IMR-90 (cell line): ENCODE results near the gene GIT2. TPM values are rescaled to one million over a fixed set of nuclear protein-coding genes. Genes with fewer than 3 reads are reported as not detected.

Source experiments
- ATAC-seq: fragments of 200-7000 bp; cut with Tn5 transposase; 2 replicates; pipeline ENCODE4 v1.9.1; 2020; ENCODE audit warnings: low read depth, mild to moderate bottlenecking, moderate library complexity
- BruUV-seq: library from RNA; stranded (reverse); fragments of 400-500 nt; replicated peaks from 2 replicates; lab custom pipeline; 2021; lab: Mats Ljungman, UMichigan
- CTCF ChIA-PET: fragments of 300-600 bp; formaldehyde crosslinking; extraction: SDS; loops from one replicate; lab custom pipeline; 2021; ENCODE audit warnings: antibody characterized with exemption; lab: Yijun Ruan, JAX
- POLR2A ChIA-PET: fragments of 300-600 bp; sonication (Branson Sonifier 250); formaldehyde crosslinking; loops from one replicate; lab custom pipeline; 2022; ENCODE audit warnings: antibody characterized with exemption; ENCODE audit not compliant: unreplicated experiment; lab: Charles Lee
- DNase-seq: peaks from one replicate; pipeline ENCODE4 v3.0.0; 2013
- H2AFZ ChIP-seq: replicated peaks from 2 replicates; pipeline ENCODE3; 2013; ENCODE audit warnings: low read length, mild to moderate bottlenecking; ENCODE audit not compliant: poor library complexity
- H2AK5ac ChIP-seq: 2 replicates; pipeline ENCODE4 v1.6.1; 2013; ENCODE audit warnings: low read depth, low read length, inconsistent platforms
- H2AK9ac ChIP-seq: replicated peaks from 2 replicates; pipeline ENCODE3; 2013; ENCODE audit warnings: mild to moderate bottlenecking, low read depth, low read length, moderate library complexity; ENCODE audit not compliant: poor library complexity
- H2BK120ac ChIP-seq: 2 replicates; pipeline ENCODE4 v1.6.1; 2013; ENCODE audit warnings: low read depth, low read length, inconsistent platforms
- H2BK15ac ChIP-seq: 3 replicates; pipeline ENCODE4 v1.6.1; 2013; ENCODE audit warnings: low read depth, low read length, inconsistent platforms
- H2BK20ac ChIP-seq: 2 replicates; pipeline ENCODE4 v1.6.1; 2013; ENCODE audit warnings: low read depth, mild to moderate bottlenecking, inconsistent platforms, low read length, moderate library complexity
- H2BK5ac ChIP-seq: 2 replicates; pipeline ENCODE4 v1.6.1; 2013; ENCODE audit warnings: mild to moderate bottlenecking, low read depth, low read length, inconsistent platforms; ENCODE audit not compliant: poor library complexity, severe bottlenecking
- H3K14ac ChIP-seq: replicated peaks from 2 replicates; pipeline ENCODE4 v1.6.1; 2013; ENCODE audit warnings: low read depth, low read length, inconsistent platforms
- H3K18ac ChIP-seq: 2 replicates; pipeline ENCODE4 v1.6.1; 2013; ENCODE audit warnings: low read depth, low read length, control low read depth
- H3K23ac ChIP-seq: 2 replicates; pipeline ENCODE4 v1.6.1; 2013; ENCODE audit warnings: low read depth, low read length, inconsistent platforms
- H3K27ac ChIP-seq: 2 replicates; pipeline ENCODE4 v1.5.1; 2013; ENCODE audit warnings: mild to moderate bottlenecking, control low read depth, low read length; ENCODE audit not compliant: insufficient read depth
- H3K27me3 ChIP-seq: 2 replicates; pipeline ENCODE4 v1.6.1; 2013; ENCODE audit warnings: low read length; ENCODE audit not compliant: control insufficient read depth, insufficient read depth
- H3K36me3 ChIP-seq: 2 replicates; pipeline ENCODE4 v1.6.1; 2013; ENCODE audit warnings: low read length, mixed read lengths; ENCODE audit not compliant: control insufficient read depth, insufficient read depth
- H3K4ac ChIP-seq: 2 replicates; pipeline ENCODE4 v1.6.1; 2013; ENCODE audit warnings: low read depth, low read length, inconsistent platforms
- H3K4me1 ChIP-seq: 2 replicates; pipeline ENCODE4 v1.6.1; 2013; ENCODE audit warnings: low read length, mixed read lengths; ENCODE audit not compliant: control insufficient read depth, insufficient read depth
- H3K4me2 ChIP-seq: 2 replicates; pipeline ENCODE4 v1.6.1; 2013; ENCODE audit warnings: low read depth, mild to moderate bottlenecking, control low read depth, low read length, moderate library complexity
- H3K4me3 ChIP-seq: 2 replicates; pipeline ENCODE4 v1.5.1; 2013; ENCODE audit warnings: low read depth, mild to moderate bottlenecking, control low read depth, low read length, moderate library complexity; ENCODE audit not compliant: insufficient read depth
- H3K56ac ChIP-seq: 2 replicates; pipeline ENCODE4 v1.6.1; 2013; ENCODE audit warnings: low read length, inconsistent platforms; ENCODE audit not compliant: insufficient read depth; ENCODE audit errors: extremely low read depth
- H3K79me1 ChIP-seq, 2 experiments: 2 replicates each; pipeline ENCODE4 v1.6.1; 2013; ENCODE audit warnings: low read length in 2 of 2, inconsistent platforms in 1 of 2, low read depth in 1 of 2
- H3K9ac ChIP-seq: 2 replicates; pipeline ENCODE4 v1.6.1; 2013; ENCODE audit warnings: low read depth, low read length, control low read depth
- H3K9me1 ChIP-seq: 2 replicates; pipeline ENCODE4 v1.6.1; 2013; ENCODE audit warnings: low read length, inconsistent platforms; ENCODE audit not compliant: insufficient read depth
- H3K9me3 ChIP-seq: 2 replicates; pipeline ENCODE4 v1.6.1; 2013; ENCODE audit warnings: low read length; ENCODE audit not compliant: control insufficient read depth, insufficient read depth
- H4K20me1 ChIP-seq: 2 replicates; pipeline ENCODE4 v1.6.1; 2013; ENCODE audit warnings: low read length, inconsistent platforms; ENCODE audit not compliant: insufficient read depth
- H4K5ac ChIP-seq: 2 replicates; pipeline ENCODE4 v1.6.1; 2013; ENCODE audit warnings: mild to moderate bottlenecking, low read depth, low read length, control low read depth
- H4K8ac ChIP-seq, 2 experiments: 2 replicates each; pipeline ENCODE4 v1.6.1; 2013; ENCODE audit warnings: low read depth in 2 of 2, low read length in 2 of 2, control low read depth in 1 of 2, inconsistent platforms in 1 of 2
- H4K91ac ChIP-seq: 2 replicates; pipeline ENCODE4 v1.6.1; 2013; ENCODE audit warnings: low read depth, low read length, inconsistent platforms; ENCODE audit not compliant: insufficient read depth
- BHLHE40 ChIP-seq: fragments of 150-350 bp; IDR thresholded peaks from 2 replicates; pipeline ENCODE4 v1.6.1; 2016; ENCODE audit warnings: mild to moderate bottlenecking, low read depth, low read length
- CEBPB ChIP-seq: IDR thresholded peaks from 2 replicates; pipeline ENCODE4 v1.6.1; 2012; ENCODE audit warnings: low read depth, low read length, improper control_type of control experiment
- CHD1 ChIP-seq: IDR thresholded peaks from 2 replicates; pipeline ENCODE4 v1.6.1; 2012; ENCODE audit warnings: low read depth, low read length, improper control_type of control experiment
- FOS ChIP-seq: fragments of 150-350 bp; IDR thresholded peaks from 2 replicates; pipeline ENCODE4 v1.6.1; 2016; ENCODE audit warnings: low read depth, low read length
- MAFK ChIP-seq: IDR thresholded peaks from 2 replicates; pipeline ENCODE4 v1.6.1; 2012; ENCODE audit warnings: low read depth, low read length, improper control_type of control experiment
- MAZ ChIP-seq: IDR thresholded peaks from 2 replicates; pipeline ENCODE4 v1.6.1; 2012; ENCODE audit warnings: low read depth, mild to moderate bottlenecking, low read length, improper control_type of control experiment, moderate library complexity, borderline replicate concordance
- NFE2L2 ChIP-seq: fragments of 150-350 bp; IDR thresholded peaks from 2 replicates; pipeline ENCODE4 v1.6.1; 2016; ENCODE audit warnings: low read depth, mild to moderate bottlenecking, low read length
- POLR2A ChIP-seq: IDR thresholded peaks from 2 replicates; pipeline ENCODE4 v1.6.1; 2012; ENCODE audit warnings: mild to moderate bottlenecking, low read depth, low read length
- RAD21 ChIP-seq: IDR thresholded peaks from 2 replicates; pipeline ENCODE4 v1.6.1; 2012; ENCODE audit warnings: low read length, improper control_type of control experiment
- RFX5 ChIP-seq: IDR thresholded peaks from 2 replicates; pipeline ENCODE4 v1.8.0; 2012; ENCODE audit warnings: low read depth, mild to moderate bottlenecking, low read length, moderate library complexity
- SMC3 ChIP-seq: fragments of 150-350 bp; IDR thresholded peaks from 2 replicates; pipeline ENCODE4 v1.6.1; 2016; ENCODE audit warnings: low read depth, mild to moderate bottlenecking, antibody characterized with exemption, low read length, moderate library complexity
- USF2 ChIP-seq: fragments of 150-350 bp; IDR thresholded peaks from 2 replicates; pipeline ENCODE4 v1.6.1; 2017; ENCODE audit warnings: mild to moderate bottlenecking, antibody characterized with exemption, low read length, low read depth
- WGBS, 2 experiments: methylation state at CpG; one replicate each; pipeline versions ENCODE4 v1.1.5 to v1.1.7; 2013; ENCODE audit warnings: missing lambda C conversion rate in 2 of 2; ENCODE audit not compliant: insufficient read length in 1 of 2; ENCODE audit errors: extremely low coverage in 2 of 2; 5-methylcytosine and 5-hydroxymethylcytosine counted together
- dilution Hi-C: fragments of 300-500 bp; cut with HindIII; formaldehyde crosslinking; loops from one replicate; pipeline ENCODE4 v1.14.3; 2018; ENCODE audit warnings: low sequenced_read_pairs; ENCODE audit not compliant: unreplicated experiment
- in situ Hi-C: fragments of 300-500 bp; cut with MboI; formaldehyde crosslinking; loops from 3 replicates; pipeline ENCODE4 v1.14.3; 2019; ENCODE audit warnings: low sequenced_read_pairs, inconsistent platforms, mixed read lengths
- intact Hi-C: fragments of 100-400 bp; cut with micrococcal nuclease; formaldehyde crosslinking; loops from 2 replicates; pipeline ENCODE4 v1.10.0; 2022
- polyA plus RNA-seq, 3 experiments: library from polyadenylated mRNA; depleted of rRNA; stranded (reverse); fragments of >200 nt; gene quantifications; 2 replicates each; pipeline ENCODE4 v1.2.3, GENCODE V29; 2012; ENCODE audit warnings: low replicate concordance in 1 of 3
- total RNA-seq: library from RNA; depleted of rRNA; stranded (reverse); fragments of >200 nt; gene quantifications from 2 replicates; pipeline ENCODE4 v1.2.3, GENCODE V29; 2012
- TF ChIP-seq, protein P1 (sequence below): conservative IDR thresholded peaks from 2 replicates; pipeline ENCODE4 v1.5.1; 2012; ENCODE audit warnings: mild to moderate bottlenecking, low read depth, low read length, improper control_type of control experiment
- TF ChIP-seq, protein P2 (sequence below): fragments of 150-350 bp; IDR thresholded peaks from 2 replicates; pipeline ENCODE4 v1.6.1; 2016; ENCODE audit warnings: low read depth, mild to moderate bottlenecking, low read length, moderate library complexity, borderline replicate concordance

The GIT2 gene
- total and polyA plus RNA-seq, 2 of the 4 experiments (the other 2 are of a cell fraction): 48.0 to 71.9 TPM

DNA sequence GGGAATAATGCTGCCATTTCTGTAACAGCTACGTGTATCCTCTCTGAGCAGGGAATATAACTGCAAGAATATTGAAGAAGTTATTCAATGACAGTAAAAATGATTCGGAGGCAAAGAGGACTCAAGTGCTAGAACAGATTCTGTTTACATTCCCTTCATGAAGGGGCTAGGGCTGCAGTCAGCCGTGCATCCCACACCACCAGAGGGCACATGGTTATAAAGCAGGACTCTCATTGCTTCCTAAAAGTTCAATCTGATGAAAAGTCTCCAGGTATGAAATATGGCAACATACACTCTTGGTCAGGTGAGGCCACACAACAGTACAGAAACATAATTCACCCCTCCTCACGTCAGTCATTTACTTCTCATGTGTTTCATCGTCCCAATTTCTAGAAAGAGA lies 62.1 kb downstream of the GIT2 start:
- Histone ChIP-seq H3K23ac (no peak overlapping the region), H3K18ac (no peak overlapping the region), H2BK5ac (no peak overlapping the region), H2AFZ (no peak overlapping the region), H3K4ac (no peak overlapping the region), H3K9me1 (peaks cover 6% of the 10 kb centered on the region), H3K27ac (no peak overlapping the region), H2BK15ac (no peak overlapping the region), H3K56ac (no peak overlapping the region), H3K9me3 (no peaks in the 10 kb centered on the region), H3K14ac (no peak overlapping the region), H2AK5ac (no peak overlapping the region; the same call in 1 of the 2 replicates), H4K5ac (no peak overlapping the region), H3K4me3 (no peak overlapping the region), H4K20me1 (no peaks in the 10 kb centered on the region), H2BK20ac (no peak overlapping the region), H3K4me1 (no peaks in the 10 kb centered on the region; the same call in 1 of the 2 replicates), H3K4me2 (no peak overlapping the region), H4K8ac (no peak overlapping the region), H3K36me3 (peaks cover 54% of the 10 kb centered on the region), H3K9ac (no peak overlapping the region), H3K79me1 (peaks cover 0 to 10% of the 10 kb centered on the region in 2 experiments; a peak in 2 of 4 replicates), H3K27me3 (no peaks in the 10 kb centered on the region), H4K91ac (no peak overlapping the region), H2BK120ac (no peak overlapping the region), H2AK9ac (no peak overlapping the region)
- peak; percentile 52 for DNase-seq
- in situ Hi-C loops: no loop called here
- BruUV-seq: no TSS peak
- POLR2A ChIA-PET: no interaction called here
- CTCF ChIA-PET: no interaction called here
- peak; percentile 74; the same call in 1 of the 2 replicates for ATAC-seq
- intact Hi-C loops: loop anchor here (2.0 to 5.0 kb wide), 2 partner anchors 63 to 105 kb away; partner anchors contain the start of genes ANKRD13A and GIT2
- no CpG with 5 or more reads among the region's 5 CpGs for WGBS, 2 experiments
- TF ChIP-seq BHLHE40 (no peak), USF2 (no peak), NFE2L2 (no peak), MAZ (no peak), RAD21 (peak; percentile 59), SMC3 (peak; percentile 59; the same call in 1 of the 2 replicates), FOS (no peak), CEBPB (no peak), CHD1 (no peak), RFX5 (no peak), POLR2A (no peak), MAFK (no peak)
- TF ChIP-seq, protein P1, sequence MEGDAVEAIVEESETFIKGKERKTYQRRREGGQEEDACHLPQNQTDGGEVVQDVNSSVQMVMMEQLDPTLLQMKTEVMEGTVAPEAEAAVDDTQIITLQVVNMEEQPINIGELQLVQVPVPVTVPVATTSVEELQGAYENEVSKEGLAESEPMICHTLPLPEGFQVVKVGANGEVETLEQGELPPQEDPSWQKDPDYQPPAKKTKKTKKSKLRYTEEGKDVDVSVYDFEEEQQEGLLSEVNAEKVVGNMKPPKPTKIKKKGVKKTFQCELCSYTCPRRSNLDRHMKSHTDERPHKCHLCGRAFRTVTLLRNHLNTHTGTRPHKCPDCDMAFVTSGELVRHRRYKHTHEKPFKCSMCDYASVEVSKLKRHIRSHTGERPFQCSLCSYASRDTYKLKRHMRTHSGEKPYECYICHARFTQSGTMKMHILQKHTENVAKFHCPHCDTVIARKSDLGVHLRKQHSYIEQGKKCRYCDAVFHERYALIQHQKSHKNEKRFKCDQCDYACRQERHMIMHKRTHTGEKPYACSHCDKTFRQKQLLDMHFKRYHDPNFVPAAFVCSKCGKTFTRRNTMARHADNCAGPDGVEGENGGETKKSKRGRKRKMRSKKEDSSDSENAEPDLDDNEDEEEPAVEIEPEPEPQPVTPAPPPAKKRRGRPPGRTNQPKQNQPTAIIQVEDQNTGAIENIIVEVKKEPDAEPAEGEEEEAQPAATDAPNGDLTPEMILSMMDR: peak; percentile 55
- TF ChIP-seq, protein P2, sequence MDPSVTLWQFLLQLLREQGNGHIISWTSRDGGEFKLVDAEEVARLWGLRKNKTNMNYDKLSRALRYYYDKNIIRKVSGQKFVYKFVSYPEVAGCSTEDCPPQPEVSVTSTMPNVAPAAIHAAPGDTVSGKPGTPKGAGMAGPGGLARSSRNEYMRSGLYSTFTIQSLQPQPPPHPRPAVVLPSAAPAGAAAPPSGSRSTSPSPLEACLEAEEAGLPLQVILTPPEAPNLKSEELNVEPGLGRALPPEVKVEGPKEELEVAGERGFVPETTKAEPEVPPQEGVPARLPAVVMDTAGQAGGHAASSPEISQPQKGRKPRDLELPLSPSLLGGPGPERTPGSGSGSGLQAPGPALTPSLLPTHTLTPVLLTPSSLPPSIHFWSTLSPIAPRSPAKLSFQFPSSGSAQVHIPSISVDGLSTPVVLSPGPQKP: no peak
- dilution Hi-C loops: no loop called here
